ENCODE data around the gene C5. TPM values are rescaled to one million over a fixed set of nuclear protein-coding genes. Genes with fewer than 3 reads are reported as not detected.

The C5 gene
- total RNA-seq, 1 experiment from 2014 or later: 0.66 TPM

DNA sequence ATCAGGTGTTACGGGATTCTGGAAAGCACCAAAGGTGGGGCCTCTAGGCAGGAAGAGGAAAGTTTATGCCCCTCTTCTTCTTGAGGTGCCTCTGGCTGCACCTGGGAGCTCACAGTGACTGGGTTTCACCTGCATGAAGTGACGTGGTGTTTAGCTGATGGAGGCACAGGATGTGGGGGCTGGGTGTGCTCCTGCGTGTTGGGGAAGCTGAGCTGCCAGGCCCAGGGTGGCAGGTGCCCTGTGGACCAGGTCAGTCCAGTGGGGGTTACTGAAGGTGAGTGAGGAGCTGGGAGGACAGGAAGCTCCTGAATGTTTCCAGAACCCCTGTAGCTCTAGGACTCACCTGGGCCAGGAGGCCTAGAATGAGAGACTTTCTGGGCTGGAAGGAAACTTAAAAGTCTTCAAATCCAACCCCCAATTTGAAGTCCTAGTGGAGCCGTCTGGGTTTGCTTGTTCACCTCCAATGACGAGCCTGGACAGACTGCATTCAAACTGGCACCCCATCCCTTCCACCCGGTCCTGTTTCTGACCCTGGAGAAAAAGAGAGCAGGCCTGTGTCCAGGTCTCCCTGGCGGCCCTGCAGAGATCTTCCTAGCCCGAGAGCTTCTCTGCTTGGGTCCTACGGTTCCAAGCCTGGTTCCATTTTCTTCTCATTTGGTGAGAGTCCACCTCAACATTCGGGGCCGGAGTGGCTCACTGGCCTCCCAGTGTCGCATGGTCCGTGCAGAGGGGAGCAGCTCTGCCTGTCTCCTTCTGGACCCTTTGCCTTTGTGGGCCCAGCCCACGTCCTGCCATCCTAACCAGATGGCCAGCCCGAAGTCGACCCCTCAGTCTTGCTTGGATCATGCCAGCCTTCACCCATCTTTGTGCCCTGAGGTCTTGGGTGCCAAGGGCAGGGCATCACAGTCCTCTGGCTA is 145.8 kb downstream of the C5 start:
- H3K9me2 ChIP-seq (ENCODE audit: insufficient read depth): no peaks in the 10 kb centered on the region
- no peaks in the 10 kb centered on the region for H3K79me2 ChIP-seq (ENCODE audit: insufficient read depth, low read length)
- no peaks in the 10 kb centered on the region for H4K20me1 ChIP-seq (ENCODE audit: insufficient read depth)
- H3K36me3 ChIP-seq (ENCODE audit: control insufficient read depth in 1 of 2, insufficient read depth in 2 of 2, low read length in 2 of 2): no peaks in the 10 kb centered on the region
- no peak overlapping the region for H3K27ac ChIP-seq (ENCODE audit: low read depth, low read length)
- no peak overlapping the region for H3K9ac ChIP-seq (ENCODE audit: low read length)
- DNase-seq (ENCODE audit: low read depth, low spot score): no peak
- no peak overlapping the region for H3K4me2 ChIP-seq (ENCODE audit: low read length)
- H3K4me1 ChIP-seq (ENCODE audit: control insufficient read depth in 1 of 2, insufficient read depth in 2 of 2, low read length in 2 of 2): no peaks in the 10 kb centered on the region
- H3K4me3 ChIP-seq (replicated peaks in 1 of 2; ENCODE audit: low read depth in 1 of 2, low read length in 2 of 2): no peak overlapping the region
- ATAC-seq: no peak
- H2AFZ ChIP-seq (ENCODE audit: low read depth, low read length, poor library complexity, severe bottlenecking): no peak overlapping the region
- H3K9me3 ChIP-seq (ENCODE audit: control insufficient read depth in 1 of 2, insufficient read depth in 1 of 2, low read depth in 1 of 2, low read length in 2 of 2): no peaks in the 10 kb centered on the region
- intact Hi-C loops (cut with micrococcal nuclease): no loop called here
- BruUV-seq (replicated peaks): no TSS peak
- RAD21 ChIA-PET (ENCODE audit: low non-redundant PET in 1 of 2, low total read pairs in 2 of 2, uncharacterized antibody in 2 of 2, unreplicated experiment in 2 of 2): no interaction called here
- TF ChIP-seq JUND (IDR thresholded peaks at IDR 0.05) (no peak), CBX3 (IDR thresholded peaks at IDR 0.05; ENCODE audit: low read depth) (no peak), FOSL1 (IDR thresholded peaks at IDR 0.05; ENCODE audit: low read depth) (no peak), CEBPB (IDR thresholded peaks at IDR 0.05; ENCODE audit: low read depth) (no peak), SRF (IDR thresholded peaks at IDR 0.05; ENCODE audit: low read depth) (no peak)
- TF ChIP-seq, protein P1, sequence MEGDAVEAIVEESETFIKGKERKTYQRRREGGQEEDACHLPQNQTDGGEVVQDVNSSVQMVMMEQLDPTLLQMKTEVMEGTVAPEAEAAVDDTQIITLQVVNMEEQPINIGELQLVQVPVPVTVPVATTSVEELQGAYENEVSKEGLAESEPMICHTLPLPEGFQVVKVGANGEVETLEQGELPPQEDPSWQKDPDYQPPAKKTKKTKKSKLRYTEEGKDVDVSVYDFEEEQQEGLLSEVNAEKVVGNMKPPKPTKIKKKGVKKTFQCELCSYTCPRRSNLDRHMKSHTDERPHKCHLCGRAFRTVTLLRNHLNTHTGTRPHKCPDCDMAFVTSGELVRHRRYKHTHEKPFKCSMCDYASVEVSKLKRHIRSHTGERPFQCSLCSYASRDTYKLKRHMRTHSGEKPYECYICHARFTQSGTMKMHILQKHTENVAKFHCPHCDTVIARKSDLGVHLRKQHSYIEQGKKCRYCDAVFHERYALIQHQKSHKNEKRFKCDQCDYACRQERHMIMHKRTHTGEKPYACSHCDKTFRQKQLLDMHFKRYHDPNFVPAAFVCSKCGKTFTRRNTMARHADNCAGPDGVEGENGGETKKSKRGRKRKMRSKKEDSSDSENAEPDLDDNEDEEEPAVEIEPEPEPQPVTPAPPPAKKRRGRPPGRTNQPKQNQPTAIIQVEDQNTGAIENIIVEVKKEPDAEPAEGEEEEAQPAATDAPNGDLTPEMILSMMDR (IDR thresholded peaks at IDR 0.05 in 2 of 3, conservative IDR thresholded peaks at IDR 0.05 in 1 of 3; ENCODE audit: borderline replicate concordance in 1 of 3, insufficient read depth in 1 of 3, low read depth in 2 of 3, low read length in 2 of 3): no peak
- TF ChIP-seq, protein P2, sequence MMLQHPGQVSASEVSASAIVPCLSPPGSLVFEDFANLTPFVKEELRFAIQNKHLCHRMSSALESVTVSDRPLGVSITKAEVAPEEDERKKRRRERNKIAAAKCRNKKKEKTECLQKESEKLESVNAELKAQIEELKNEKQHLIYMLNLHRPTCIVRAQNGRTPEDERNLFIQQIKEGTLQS (IDR thresholded peaks at IDR 0.05): no peak
- CTCF ChIA-PET: no interaction called here
- H3K27me3 ChIP-seq (ENCODE audit: insufficient read depth, low read length): no peaks in the 10 kb centered on the region
- POLR2A ChIA-PET: no interaction called here

Data from HCT116 (cell line).